A673 (cell line): Measurements from ENCODE around the gene DNAH1.

Experiments used
- CTCF ChIP-seq: fragments of 300-800, 200-600 bp; sonication (generic); conservative IDR thresholded peaks from 2 replicates; pipeline ENCODE4 v1.5.1; 2017; ENCODE audit warnings: low read depth, mild to moderate bottlenecking, antibody characterized with exemption, low read length, moderate library complexity, mixed read lengths
- EZH2 ChIP-seq: fragments of 200-600 bp; sonication (generic); IDR thresholded peaks from 2 replicates; pipeline ENCODE4 v1.6.1; 2017; ENCODE audit warnings: borderline replicate concordance, low read depth, mild to moderate bottlenecking, mixed read lengths, antibody characterized with exemption, low read length; ENCODE audit not compliant: poor library complexity, severe bottlenecking

GRCh38 chr3:52372822-52373504, 56.8 kb downstream of the DNAH1 start:
- TF ChIP-seq CTCF (no peak), EZH2 (no peak)
